Measurements from ENCODE around the gene EML4.
"Not testable (repeated sequence)": the region's sequence is repeated elsewhere in the genome, so short reads cannot be mapped to it uniquely, and the experiment has no call there.

The EML4 gene

GRCh38 chr2:42376758-42377157 is 207.6 kb downstream of the EML4 start:
- H3K27ac ChIP-seq (replicated peaks): no peak overlapping the region
- no peak overlapping the region for H3K4me3 ChIP-seq (replicated peaks; ENCODE audit: insufficient read depth, low read length)
- DNase-seq (ENCODE audit: low read depth in 1 of 2, low spot score in 1 of 2): no peak
- H3K27me3 ChIP-seq (ENCODE audit: insufficient read depth, poor library complexity, severe bottlenecking): no peaks in the 10 kb centered on the region
- TF ChIP-seq GABPA (IDR thresholded peaks at IDR 0.05; ENCODE audit: low read depth): no peak
- TF ChIP-seq REST (IDR thresholded peaks at IDR 0.05; ENCODE audit: insufficient replicate concordance, low read depth): no peak
- TF ChIP-seq CTCF (IDR thresholded peaks at IDR 0.05; ENCODE audit: insufficient read depth, low read length): no peak
- no peak for TF ChIP-seq SPI1 (IDR thresholded peaks at IDR 0.05; ENCODE audit: borderline replicate concordance, low read depth)

GRCh38 chr2:42378415-42378814 is 209.3 kb downstream of the EML4 start:
- TF ChIP-seq POLR2AphosphoS5 (IDR thresholded peaks at IDR 0.05; ENCODE audit: low read depth) (no peak), REST (IDR thresholded peaks at IDR 0.05; ENCODE audit: insufficient replicate concordance, low read depth) (no peak), CTCF (IDR thresholded peaks at IDR 0.05; ENCODE audit: insufficient read depth, low read length) (no peak), GABPA (IDR thresholded peaks at IDR 0.05; ENCODE audit: low read depth) (no peak), SPI1 (IDR thresholded peaks at IDR 0.05; ENCODE audit: borderline replicate concordance, low read depth) (no peak)
- no peaks in the 10 kb centered on the region for H3K27me3 ChIP-seq (ENCODE audit: insufficient read depth, poor library complexity, severe bottlenecking)
- H3K27ac ChIP-seq (replicated peaks): no peak overlapping the region
- H3K4me3 ChIP-seq (replicated peaks; ENCODE audit: insufficient read depth, low read length): no peak overlapping the region
- no peak for DNase-seq (ENCODE audit: low read depth in 1 of 2, low spot score in 1 of 2)

GRCh38 chr2:42380026-42380425 is 210.9 kb downstream of the EML4 start:
- not testable (repeated sequence) for H3K4me3 ChIP-seq (replicated peaks; ENCODE audit: insufficient read depth, low read length); H3K27ac ChIP-seq (replicated peaks); H3K27me3 ChIP-seq (ENCODE audit: insufficient read depth, poor library complexity, severe bottlenecking); DNase-seq (ENCODE audit: low read depth in 1 of 2, low spot score in 1 of 2)

- no peak for DNase-seq (ENCODE audit: low read depth in 1 of 2, low spot score in 1 of 2)
- TF ChIP-seq CTCF (IDR thresholded peaks at IDR 0.05; ENCODE audit: insufficient read depth, low read length): no peak
- no peak for TF ChIP-seq SPI1 (IDR thresholded peaks at IDR 0.05; ENCODE audit: borderline replicate concordance, low read depth)
- no peak for TF ChIP-seq REST (IDR thresholded peaks at IDR 0.05; ENCODE audit: insufficient replicate concordance, low read depth)
- TF ChIP-seq POLR2AphosphoS5 (IDR thresholded peaks at IDR 0.05; ENCODE audit: low read depth): no peak
- TF ChIP-seq GABPA (IDR thresholded peaks at IDR 0.05; ENCODE audit: low read depth): no peak
- Histone ChIP-seq H3K27ac (replicated peaks) (no peak overlapping the region), H3K4me3 (replicated peaks; ENCODE audit: insufficient read depth, low read length) (no peak overlapping the region), H3K27me3 (ENCODE audit: insufficient read depth, poor library complexity, severe bottlenecking) (no peaks in the 10 kb centered on the region)
Observed at GRCh38 chr2:42382144-42382543, 213.0 kb downstream of the EML4 start.
